HG03432 (cell line): Measurements from ENCODE around the gene SGCE.
"Not testable (repeated sequence)": the region's sequence is repeated elsewhere in the genome, so short reads cannot be mapped to it uniquely, and the experiment has no call there.

Source experiments
- ATAC-seq: cut with Tn5 transposase; IDR thresholded peaks from one replicate; pipeline ENCODE4 v1.9.1; 2021; ENCODE audit warnings: mild to moderate bottlenecking, moderate library complexity; ENCODE audit not compliant: unreplicated experiment

The SGCE gene

GRCh38 chr7:94655848-94656657 lies at the start of gene SGCE:
Gene SGCE (minus strand): TSS chr7:94656133. CDS start chr7:94656098, 35 bp downstream.
- ATAC-seq: peak; percentile 34

GRCh38 chr7:94705155-94706021 lies 49.5 kb upstream of the SGCE start:
- not testable (repeated sequence) for ATAC-seq

GRCh38 chr7:94701555-94701973 lies 45.6 kb upstream of the SGCE start:
- no peak for ATAC-seq

GRCh38 chr7:94700926-94701554 lies 45.1 kb upstream of the SGCE start:
- ATAC-seq: no peak

- ATAC-seq: peak; percentile 47
Observed at GRCh38 chr7:94698275-94698674, 42.3 kb upstream of the SGCE start.

- ATAC-seq: peak; percentile 75
Observed at GRCh38 chr7:94697035-94697974, 41.4 kb upstream of the SGCE start.

- no peak for ATAC-seq
Observed at GRCh38 chr7:94687810-94688209, 31.9 kb upstream of the SGCE start.

GRCh38 chr7:94687076-94687475 lies 31.1 kb upstream of the SGCE start:
- ATAC-seq: no peak

GRCh38 chr7:94683066-94683465 lies 27.1 kb upstream of the SGCE start:
- no peak for ATAC-seq

GRCh38 chr7:94679358-94679757 lies 23.4 kb upstream of the SGCE start:
- ATAC-seq: no peak

- ATAC-seq: no peak
Observed at GRCh38 chr7:94676431-94676830, 20.5 kb upstream of the SGCE start.

- no peak for ATAC-seq
Observed at GRCh38 chr7:94675356-94675755, 19.4 kb upstream of the SGCE start.

- no peak for ATAC-seq
Observed at GRCh38 chr7:94671444-94672235, 15.7 kb upstream of the SGCE start.

GRCh38 chr7:94669773-94670495 lies 14.0 kb upstream of the SGCE start:
- ATAC-seq: no peak

- ATAC-seq: peak; percentile 57
Observed at GRCh38 chr7:94666879-94667587, 11.1 kb upstream of the SGCE start.

GRCh38 chr7:94665426-94665825 lies 9.5 kb upstream of the SGCE start:
- no peak for ATAC-seq

- ATAC-seq: no peak
Observed at GRCh38 chr7:94664023-94664422, 8.1 kb upstream of the SGCE start.

GRCh38 chr7:94662548-94662947 lies 6.6 kb upstream of the SGCE start:
- no peak for ATAC-seq
